ENCODE measurements around the gene NSMF. TPM values are rescaled to one million over a fixed set of nuclear protein-coding genes. Genes with fewer than 3 reads are reported as not detected.

The NSMF gene
- total and polyA plus RNA-seq, 10 of the 15 experiments (the other 5 are each of a cell fraction or from before 2014, with no cell fraction given), result 0.13 to 44.3 (median 13.4) TPM

DNA sequence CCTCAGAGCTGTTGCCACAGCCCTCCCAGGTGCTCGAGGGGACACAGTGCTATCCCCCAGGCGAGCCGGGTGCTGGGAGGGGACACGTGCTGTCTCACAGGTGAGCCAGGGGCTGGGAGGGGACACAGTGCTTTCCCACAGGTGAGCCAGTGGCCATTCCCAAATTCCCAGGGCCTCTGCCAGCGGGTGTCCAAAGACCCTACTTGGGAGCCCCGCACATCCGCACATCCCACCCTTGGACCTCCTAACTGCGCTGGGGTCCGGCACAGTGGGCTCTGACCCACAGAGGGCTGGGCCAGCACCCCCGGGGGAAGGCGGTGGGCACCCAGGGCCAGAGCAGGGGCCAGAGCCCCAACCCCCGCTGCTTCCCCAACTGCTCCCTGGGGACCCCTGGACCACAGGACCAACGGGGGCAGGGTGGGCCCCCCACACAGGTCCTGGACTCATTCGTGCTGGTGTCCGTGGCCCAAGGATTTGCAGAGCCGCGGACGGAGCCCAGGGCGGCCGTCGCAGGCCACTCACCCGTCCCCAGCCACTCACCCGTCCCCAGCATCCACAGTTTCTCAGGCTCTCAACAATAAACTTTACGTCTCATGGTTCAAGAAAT lies 54.1 kb downstream of the NSMF start (continued):
- TF ChIP-seq, protein P1, sequence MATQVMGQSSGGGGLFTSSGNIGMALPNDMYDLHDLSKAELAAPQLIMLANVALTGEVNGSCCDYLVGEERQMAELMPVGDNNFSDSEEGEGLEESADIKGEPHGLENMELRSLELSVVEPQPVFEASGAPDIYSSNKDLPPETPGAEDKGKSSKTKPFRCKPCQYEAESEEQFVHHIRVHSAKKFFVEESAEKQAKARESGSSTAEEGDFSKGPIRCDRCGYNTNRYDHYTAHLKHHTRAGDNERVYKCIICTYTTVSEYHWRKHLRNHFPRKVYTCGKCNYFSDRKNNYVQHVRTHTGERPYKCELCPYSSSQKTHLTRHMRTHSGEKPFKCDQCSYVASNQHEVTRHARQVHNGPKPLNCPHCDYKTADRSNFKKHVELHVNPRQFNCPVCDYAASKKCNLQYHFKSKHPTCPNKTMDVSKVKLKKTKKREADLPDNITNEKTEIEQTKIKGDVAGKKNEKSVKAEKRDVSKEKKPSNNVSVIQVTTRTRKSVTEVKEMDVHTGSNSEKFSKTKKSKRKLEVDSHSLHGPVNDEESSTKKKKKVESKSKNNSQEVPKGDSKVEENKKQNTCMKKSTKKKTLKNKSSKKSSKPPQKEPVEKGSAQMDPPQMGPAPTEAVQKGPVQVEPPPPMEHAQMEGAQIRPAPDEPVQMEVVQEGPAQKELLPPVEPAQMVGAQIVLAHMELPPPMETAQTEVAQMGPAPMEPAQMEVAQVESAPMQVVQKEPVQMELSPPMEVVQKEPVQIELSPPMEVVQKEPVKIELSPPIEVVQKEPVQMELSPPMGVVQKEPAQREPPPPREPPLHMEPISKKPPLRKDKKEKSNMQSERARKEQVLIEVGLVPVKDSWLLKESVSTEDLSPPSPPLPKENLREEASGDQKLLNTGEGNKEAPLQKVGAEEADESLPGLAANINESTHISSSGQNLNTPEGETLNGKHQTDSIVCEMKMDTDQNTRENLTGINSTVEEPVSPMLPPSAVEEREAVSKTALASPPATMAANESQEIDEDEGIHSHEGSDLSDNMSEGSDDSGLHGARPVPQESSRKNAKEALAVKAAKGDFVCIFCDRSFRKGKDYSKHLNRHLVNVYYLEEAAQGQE (IDR thresholded peaks at IDR 0.05; ENCODE audit: low read depth, low read length), result no peak

DNA sequence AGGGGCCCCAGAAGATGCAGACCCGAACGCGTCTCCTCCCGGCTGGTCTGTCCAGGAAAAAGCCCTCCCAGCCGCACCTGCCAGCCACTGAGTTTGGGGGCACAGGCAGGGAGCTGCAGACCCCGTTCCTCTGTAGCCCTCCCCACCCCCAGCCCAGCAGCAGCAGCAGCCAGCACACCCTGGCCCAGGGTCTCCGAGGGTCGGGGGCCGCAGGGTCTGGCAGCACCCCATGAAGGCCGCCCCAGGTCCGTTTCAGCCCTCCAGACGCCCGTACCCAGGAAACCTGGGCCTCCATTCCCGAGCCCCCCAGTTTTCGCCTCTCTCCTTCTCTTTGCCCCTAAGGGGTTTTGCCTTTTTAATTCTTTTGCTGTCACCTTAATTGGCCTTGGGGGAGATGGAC lies 55.9 kb downstream of the NSMF start:
- DNase-seq (ENCODE audit: low read depth, low spot score) (no peak), FAIRE-seq (no peak), ATAC-seq (no peak)
- Histone ChIP-seq H3K4me2 (ENCODE audit: control insufficient read depth, insufficient read depth) (no peak overlapping the region), H3K79me2 (ENCODE audit: control insufficient read depth, insufficient read depth, low read length) (no peaks in the 10 kb centered on the region), H3K36me3 (ENCODE audit: control insufficient read depth in 2 of 2, insufficient read depth in 2 of 2, low read length in 1 of 2) (no peaks in the 10 kb centered on the region; a peak in 1 of 4 replicates), H3K9ac (ENCODE audit: control insufficient read depth, insufficient read depth, low read length) (no peak overlapping the region), H2AFZ (ENCODE audit: control insufficient read depth, low read depth, low read length) (no peak overlapping the region), H3K9me3 (replicated peaks; ENCODE audit: control insufficient read depth, insufficient read depth, low read length) (peaks cover 20% of the 10 kb centered on the region), H4K20me1 (ENCODE audit: control insufficient read depth, insufficient read depth) (no peaks in the 10 kb centered on the region), H3K27me3 (replicated peaks in 1 of 2; ENCODE audit: control insufficient read depth in 2 of 2, insufficient read depth in 2 of 2, low read length in 1 of 2) (no peaks in the 10 kb centered on the region), H3K4me1 (ENCODE audit: control insufficient read depth, insufficient read depth, low read length) (peaks cover 5% of the 10 kb centered on the region), H3K4me3 (no peak overlapping the region), H3K27ac (ENCODE audit: control insufficient read depth, insufficient read depth) (no peak overlapping the region)
- in situ Hi-C loops (cut with MboI), result no loop called here
- ChIA-PET CTCF (no interaction called here), RAD21 (ENCODE audit: unreplicated experiment) (no interaction called here), SMC1A (ENCODE audit: uncharacterized antibody, unreplicated experiment) (no interaction called here), POLR2A (no interaction called here)
- 98% methylated on average over 10 of the region's 15 CpGs for WGBS (ENCODE audit: insufficient coverage, insufficient replicate concordance, low lambda C conversion rate, missing lambda C conversion rate)
- no TSS peak for BruUV-seq (replicated peaks)
- intact Hi-C loops (cut with micrococcal nuclease; ENCODE audit: unreplicated experiment), result no loop called here
- TF ChIP-seq PAX5 (IDR thresholded peaks at IDR 0.05; ENCODE audit: borderline replicate concordance, low read depth, low read length) (no peak), LARP7 (IDR thresholded peaks at IDR 0.05) (no peak), CEBPB (IDR thresholded peaks at IDR 0.05; ENCODE audit: borderline replicate concordance in 1 of 2, low read depth in 2 of 2, low read length in 2 of 2) (no peak), CHD4 (IDR thresholded peaks at IDR 0.05) (no peak), ZNF622 (IDR thresholded peaks at IDR 0.05) (no peak), ZNF274 (IDR thresholded peaks at IDR 0.05; ENCODE audit: insufficient read depth, insufficient read length) (no peak), STAT1 (conservative IDR thresholded peaks at IDR 0.05) (no peak), KDM1A (IDR thresholded peaks at IDR 0.05; ENCODE audit: borderline replicate concordance) (no peak), ZNF24 (IDR thresholded peaks at IDR 0.05) (no peak), PML (IDR thresholded peaks at IDR 0.05; ENCODE audit: low read length) (no peak), ZNF217 (IDR thresholded peaks at IDR 0.05) (no peak), IRF4 (IDR thresholded peaks at IDR 0.05; ENCODE audit: low read depth, low read length) (no peak), ZSCAN29 (IDR thresholded peaks at IDR 0.05) (no peak)
- TF ChIP-seq, protein P2, sequence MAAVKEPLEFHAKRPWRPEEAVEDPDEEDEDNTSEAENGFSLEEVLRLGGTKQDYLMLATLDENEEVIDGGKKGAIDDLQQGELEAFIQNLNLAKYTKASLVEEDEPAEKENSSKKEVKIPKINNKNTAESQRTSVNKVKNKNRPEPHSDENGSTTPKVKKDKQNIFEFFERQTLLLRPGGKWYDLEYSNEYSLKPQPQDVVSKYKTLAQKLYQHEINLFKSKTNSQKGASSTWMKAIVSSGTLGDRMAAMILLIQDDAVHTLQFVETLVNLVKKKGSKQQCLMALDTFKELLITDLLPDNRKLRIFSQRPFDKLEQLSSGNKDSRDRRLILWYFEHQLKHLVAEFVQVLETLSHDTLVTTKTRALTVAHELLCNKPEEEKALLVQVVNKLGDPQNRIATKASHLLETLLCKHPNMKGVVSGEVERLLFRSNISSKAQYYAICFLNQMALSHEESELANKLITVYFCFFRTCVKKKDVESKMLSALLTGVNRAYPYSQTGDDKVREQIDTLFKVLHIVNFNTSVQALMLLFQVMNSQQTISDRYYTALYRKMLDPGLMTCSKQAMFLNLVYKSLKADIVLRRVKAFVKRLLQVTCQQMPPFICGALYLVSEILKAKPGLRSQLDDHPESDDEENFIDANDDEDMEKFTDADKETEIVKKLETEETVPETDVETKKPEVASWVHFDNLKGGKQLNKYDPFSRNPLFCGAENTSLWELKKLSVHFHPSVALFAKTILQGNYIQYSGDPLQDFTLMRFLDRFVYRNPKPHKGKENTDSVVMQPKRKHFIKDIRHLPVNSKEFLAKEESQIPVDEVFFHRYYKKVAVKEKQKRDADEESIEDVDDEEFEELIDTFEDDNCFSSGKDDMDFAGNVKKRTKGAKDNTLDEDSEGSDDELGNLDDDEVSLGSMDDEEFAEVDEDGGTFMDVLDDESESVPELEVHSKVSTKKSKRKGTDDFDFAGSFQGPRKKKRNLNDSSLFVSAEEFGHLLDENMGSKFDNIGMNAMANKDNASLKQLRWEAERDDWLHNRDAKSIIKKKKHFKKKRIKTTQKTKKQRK (IDR thresholded peaks at IDR 0.05; ENCODE audit: low read depth, low read length), result no peak
- TF ChIP-seq, protein P3, sequence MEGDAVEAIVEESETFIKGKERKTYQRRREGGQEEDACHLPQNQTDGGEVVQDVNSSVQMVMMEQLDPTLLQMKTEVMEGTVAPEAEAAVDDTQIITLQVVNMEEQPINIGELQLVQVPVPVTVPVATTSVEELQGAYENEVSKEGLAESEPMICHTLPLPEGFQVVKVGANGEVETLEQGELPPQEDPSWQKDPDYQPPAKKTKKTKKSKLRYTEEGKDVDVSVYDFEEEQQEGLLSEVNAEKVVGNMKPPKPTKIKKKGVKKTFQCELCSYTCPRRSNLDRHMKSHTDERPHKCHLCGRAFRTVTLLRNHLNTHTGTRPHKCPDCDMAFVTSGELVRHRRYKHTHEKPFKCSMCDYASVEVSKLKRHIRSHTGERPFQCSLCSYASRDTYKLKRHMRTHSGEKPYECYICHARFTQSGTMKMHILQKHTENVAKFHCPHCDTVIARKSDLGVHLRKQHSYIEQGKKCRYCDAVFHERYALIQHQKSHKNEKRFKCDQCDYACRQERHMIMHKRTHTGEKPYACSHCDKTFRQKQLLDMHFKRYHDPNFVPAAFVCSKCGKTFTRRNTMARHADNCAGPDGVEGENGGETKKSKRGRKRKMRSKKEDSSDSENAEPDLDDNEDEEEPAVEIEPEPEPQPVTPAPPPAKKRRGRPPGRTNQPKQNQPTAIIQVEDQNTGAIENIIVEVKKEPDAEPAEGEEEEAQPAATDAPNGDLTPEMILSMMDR (IDR thresholded peaks at IDR 0.05 in 2 of 3, conservative IDR thresholded peaks at IDR 0.05 in 1 of 3; ENCODE audit: control insufficient read depth in 2 of 3, extremely low read depth in 1 of 3, insufficient read depth in 1 of 3, low read depth in 3 of 3, low read length in 3 of 3), result no peak
